Peyer's patch (tissue), 4 donors: ENCODE data around the gene NAPG.

Experiments
- POLR2A ChIP-seq, 2 donors: fragments of 450-650 bp; IDR thresholded peaks; one replicate each; pipeline ENCODE4 v1.5.1; 2017; ENCODE audit warnings: antibody characterized with exemption in 2 of 2, mild to moderate bottlenecking in 2 of 2, moderate library complexity in 2 of 2
- TF ChIP-seq, protein P1 (sequence below), 6 experiments: fragments of 450-650 bp in 4 of 6; fragments of 200-600 bp in 2 of 6; sonication (generic) in 1 of 6; IDR thresholded peaks; one replicate each; pipeline ENCODE4 v1.5.1; 2017 to 2019; ENCODE audit warnings: antibody characterized with exemption in 6 of 6, mild to moderate bottlenecking in 3 of 6, moderate library complexity in 1 of 6

DNA sequence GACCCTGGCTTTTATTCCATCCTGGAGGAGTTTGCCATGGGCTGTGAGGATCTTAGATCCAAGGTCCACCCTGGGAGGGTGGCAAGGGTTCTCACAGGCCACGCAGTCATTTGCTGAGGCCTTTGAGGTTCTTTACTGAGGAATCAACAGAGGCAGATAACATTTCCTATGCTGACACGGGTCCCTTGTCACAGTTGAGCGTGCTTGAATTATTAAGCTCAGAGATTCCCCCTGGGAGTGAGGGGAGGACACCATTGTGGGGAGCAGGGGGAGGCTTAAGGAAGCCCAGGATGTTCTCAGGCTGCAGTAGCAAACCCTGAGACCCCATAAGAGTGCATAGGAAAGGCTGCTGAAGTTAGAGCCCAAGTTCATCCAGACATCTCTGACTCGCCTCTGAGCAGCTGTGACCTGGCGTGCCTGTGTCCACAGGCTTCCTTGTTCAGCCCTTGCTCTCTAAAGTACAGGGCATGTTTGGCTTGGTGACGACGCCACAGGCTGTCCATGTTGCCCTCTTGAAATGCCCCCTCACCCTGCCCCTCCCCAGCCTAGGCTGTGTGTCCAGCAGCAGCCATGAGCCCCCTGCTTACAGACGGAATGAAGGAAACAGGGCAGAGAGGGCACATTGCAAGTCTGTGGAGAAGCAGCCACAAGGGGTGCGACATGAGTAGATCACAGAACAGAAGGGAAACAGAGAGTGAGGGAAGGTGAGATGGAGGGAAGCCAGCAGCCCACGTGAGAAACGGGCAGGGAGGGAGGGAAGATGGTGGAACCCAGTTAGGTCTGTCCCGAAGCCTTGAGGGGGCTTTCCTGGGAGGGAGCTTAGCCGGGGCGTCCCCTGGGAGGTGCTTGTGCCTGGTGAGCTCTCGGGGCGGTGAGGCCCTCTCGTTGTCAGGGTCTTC, 34.0 kb downstream of the NAPG start:
- TF ChIP-seq, protein P1, sequence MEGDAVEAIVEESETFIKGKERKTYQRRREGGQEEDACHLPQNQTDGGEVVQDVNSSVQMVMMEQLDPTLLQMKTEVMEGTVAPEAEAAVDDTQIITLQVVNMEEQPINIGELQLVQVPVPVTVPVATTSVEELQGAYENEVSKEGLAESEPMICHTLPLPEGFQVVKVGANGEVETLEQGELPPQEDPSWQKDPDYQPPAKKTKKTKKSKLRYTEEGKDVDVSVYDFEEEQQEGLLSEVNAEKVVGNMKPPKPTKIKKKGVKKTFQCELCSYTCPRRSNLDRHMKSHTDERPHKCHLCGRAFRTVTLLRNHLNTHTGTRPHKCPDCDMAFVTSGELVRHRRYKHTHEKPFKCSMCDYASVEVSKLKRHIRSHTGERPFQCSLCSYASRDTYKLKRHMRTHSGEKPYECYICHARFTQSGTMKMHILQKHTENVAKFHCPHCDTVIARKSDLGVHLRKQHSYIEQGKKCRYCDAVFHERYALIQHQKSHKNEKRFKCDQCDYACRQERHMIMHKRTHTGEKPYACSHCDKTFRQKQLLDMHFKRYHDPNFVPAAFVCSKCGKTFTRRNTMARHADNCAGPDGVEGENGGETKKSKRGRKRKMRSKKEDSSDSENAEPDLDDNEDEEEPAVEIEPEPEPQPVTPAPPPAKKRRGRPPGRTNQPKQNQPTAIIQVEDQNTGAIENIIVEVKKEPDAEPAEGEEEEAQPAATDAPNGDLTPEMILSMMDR (IDR thresholded peaks at IDR 0.05), result no peak
- TF ChIP-seq POLR2A (IDR thresholded peaks at IDR 0.05), result no peak
